CD4-positive, alpha-beta memory T cell (primary cell): ENCODE data around the gene IPO9. TPM values are rescaled to one million over a fixed set of nuclear protein-coding genes. Genes with fewer than 3 reads are reported as not detected.

Experiments used
- CTCF ChIA-PET: fragments of 350-600 bp; sonication (Branson Sonifier 250); formaldehyde crosslinking; loops from one replicate; lab custom pipeline; 2021; ENCODE audit warnings: inconsistent platforms; ENCODE audit not compliant: partially characterized antibody; lab: Charles Lee
- POLR2A ChIA-PET: fragments of 350-600 bp; sonication (Branson Sonifier 250); formaldehyde crosslinking; loops from one replicate; lab custom pipeline; 2021; ENCODE audit not compliant: partially characterized antibody; lab: Charles Lee
- DNase-seq, 5 donors: peaks; one replicate each; pipeline versions ENCODE4 v3.0.0 to v3.0.0-alpha.2; 2020 to 2022; ENCODE audit warnings: mixed read lengths in 1 of 5
- H3K27ac ChIP-seq: one replicate; pipeline ENCODE4 v1.7.0; 2013; ENCODE audit warnings: low read depth, low read length
- H3K27me3 ChIP-seq: 2 replicates; pipeline ENCODE4 v1.7.0; 2013; ENCODE audit warnings: mild to moderate bottlenecking, low read length, moderate library complexity; ENCODE audit not compliant: insufficient read depth
- H3K36me3 ChIP-seq: 2 replicates; pipeline ENCODE4 v1.7.0; 2013; ENCODE audit warnings: mild to moderate bottlenecking, low read length, moderate library complexity; ENCODE audit not compliant: insufficient read depth
- H3K4me1 ChIP-seq: 2 replicates; pipeline ENCODE4 v1.7.0; 2013; ENCODE audit warnings: mild to moderate bottlenecking, low read length, moderate library complexity; ENCODE audit not compliant: insufficient read depth
- H3K4me3 ChIP-seq, 2 donors: one replicate each; pipeline ENCODE4 v1.7.0; 2013; ENCODE audit warnings: low read length in 2 of 2, mild to moderate bottlenecking in 1 of 2
- H3K9me3 ChIP-seq, 2 donors: one replicate each; pipeline ENCODE4 v1.7.0; 2013; ENCODE audit warnings: low read length in 2 of 2, control low read depth in 1 of 2; ENCODE audit not compliant: control insufficient read depth in 1 of 2
- H3K27ac Mint-ChIP-seq, 7 donors: one replicate each; pipeline ENCODE4 v1.8.0; 2020 to 2021; ENCODE audit warnings: mixed read lengths in 7 of 7, mild to moderate bottlenecking in 6 of 7, inconsistent platforms in 3 of 7, moderate library complexity in 3 of 7
- H3K27me3 Mint-ChIP-seq, 2 donors: one replicate each; pipeline ENCODE4 v1.8.0; 2020 to 2021; ENCODE audit warnings: mixed read lengths in 2 of 2
- H3K36me3 Mint-ChIP-seq, 2 donors: one replicate each; pipeline ENCODE4 v1.8.0; 2020 to 2021; ENCODE audit warnings: mixed read lengths in 2 of 2, inconsistent platforms in 1 of 2, mild to moderate bottlenecking in 1 of 2
- H3K4me1 Mint-ChIP-seq, 4 donors: one replicate each; pipeline ENCODE4 v1.8.0; 2020 to 2021; ENCODE audit warnings: mixed read lengths in 4 of 4, mild to moderate bottlenecking in 1 of 4
- H3K4me3 Mint-ChIP-seq, 8 donors: one replicate each; pipeline ENCODE4 v1.8.0; 2020 to 2021; ENCODE audit warnings: mixed read lengths in 8 of 8, mild to moderate bottlenecking in 7 of 8, moderate library complexity in 6 of 8, inconsistent platforms in 3 of 8
- H3K9me3 Mint-ChIP-seq, 8 donors: one replicate each; pipeline ENCODE4 v1.8.0; 2020 to 2021; ENCODE audit warnings: mixed read lengths in 8 of 8, mild to moderate bottlenecking in 5 of 8, inconsistent platforms in 3 of 8, moderate library complexity in 1 of 8
- intact Hi-C: fragments of 100-400 bp; cut with micrococcal nuclease; formaldehyde crosslinking; loops from one replicate; pipeline ENCODE4 v1.15.1; 2023
- polyA plus RNA-seq, 2 donors: library from polyadenylated mRNA; unstranded; fragments of 300-500 nt; fragmentation: Illumina TruSeq; gene quantifications; one replicate each; pipeline ENCODE4 v1.2.3, GENCODE V29; 2021
- total RNA-seq, 2 experiments: library from RNA; stranded (reverse); gene quantifications; one replicate each; pipeline ENCODE4 v1.2.3, GENCODE V29; 2021

Gene IPO9
- total and polyA plus RNA-seq, 4 experiments from 2014 or later: 13.1 to 42.7 (median 30.7) TPM

DNA sequence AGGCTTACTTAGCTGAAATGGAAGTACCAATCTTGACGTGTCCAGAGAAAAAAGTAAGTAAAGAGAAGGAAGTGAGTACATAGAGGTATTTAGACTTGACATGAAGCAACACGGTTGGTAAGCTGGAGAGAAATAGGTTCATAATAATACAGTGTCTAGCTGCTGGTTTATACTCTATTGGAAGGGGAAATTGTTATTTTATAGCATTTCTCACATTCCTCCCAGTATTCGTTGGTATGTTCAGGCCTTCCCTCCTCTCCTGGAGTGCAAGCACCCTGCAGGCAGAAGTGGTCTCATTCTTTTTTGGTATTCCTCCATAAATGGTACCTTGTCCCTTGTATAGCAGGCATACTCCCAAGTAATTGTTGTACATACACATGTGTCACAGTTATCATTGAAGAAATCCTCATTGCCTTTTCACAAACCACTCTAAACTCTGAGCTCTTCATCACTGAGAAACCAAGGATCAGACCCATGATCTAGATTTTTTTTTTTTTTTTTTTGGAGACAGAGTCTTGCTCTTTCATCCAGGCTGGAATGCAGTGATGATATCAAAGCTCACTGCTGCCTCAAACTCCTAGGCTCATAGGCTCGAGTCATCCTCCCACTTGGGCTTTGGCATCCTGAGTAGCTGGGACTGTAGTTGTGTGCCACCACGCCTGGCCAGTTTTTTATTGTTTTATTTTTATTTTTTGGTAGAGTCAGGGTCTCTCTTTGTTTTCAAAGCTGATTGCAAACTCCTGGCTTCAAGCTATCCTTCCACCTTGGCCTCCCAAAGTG, 9.8 kb upstream of the IPO9 start:
- Histone ChIP-seq H3K4me3 (no peak overlapping the region), H3K9me3 (no peaks in the 10 kb centered on the region), H3K27ac (no peak overlapping the region), H3K27me3 (no peaks in the 10 kb centered on the region), H3K36me3 (no peaks in the 10 kb centered on the region), H3K4me1 (no peaks in the 10 kb centered on the region)
- ChIA-PET CTCF (interaction anchor here (0.7 to 1.3 kb wide), 3 partner anchors 10 to 337 kb away, joined by 3 to 4 read pairs (median 3); partner anchors contain the start of gene IPO9), POLR2A (interaction anchor here (0.7 kb wide), 1 partner anchor 22 kb away, joined by 3 read pairs; no protein-coding TSS in a partner anchor)
- Mint-ChIP-seq H3K4me1 (no peaks in the 10 kb centered on the region), H3K27me3 (no peaks in the 10 kb centered on the region), H3K27ac (no peak overlapping the region), H3K9me3 (no peaks in the 10 kb centered on the region), H3K4me3 (no peak overlapping the region), H3K36me3 (peaks cover 13 to 26% of the 10 kb centered on the region in 2 donors)
- no peak for DNase-seq
- intact Hi-C loops: no loop called here

DNA sequence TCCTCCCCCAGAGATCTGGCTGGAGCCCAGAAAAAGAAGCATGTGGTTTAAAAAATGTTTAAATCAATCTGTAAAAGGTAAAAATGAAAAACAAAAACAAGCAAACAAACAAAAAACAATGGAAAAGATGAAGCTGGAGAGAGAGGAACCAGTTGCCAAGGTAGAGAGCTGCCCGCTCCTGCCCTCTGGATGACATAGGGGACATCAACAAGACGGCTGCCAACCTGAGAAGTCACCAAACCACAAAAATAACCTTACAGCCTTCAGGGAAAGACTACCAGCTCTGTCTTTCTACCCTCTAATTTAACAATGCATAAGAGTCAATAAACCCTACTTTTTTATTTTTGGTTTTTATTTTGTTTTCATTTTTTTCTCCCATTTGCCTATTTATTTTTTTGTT, 8.5 kb upstream of the IPO9 start:
- intact Hi-C loops: no loop called here
- CTCF ChIA-PET: interaction anchor here (1.2 kb wide), 1 partner anchor 9 kb away, joined by 4 read pairs; the partner anchor contains the start of gene IPO9

DNA sequence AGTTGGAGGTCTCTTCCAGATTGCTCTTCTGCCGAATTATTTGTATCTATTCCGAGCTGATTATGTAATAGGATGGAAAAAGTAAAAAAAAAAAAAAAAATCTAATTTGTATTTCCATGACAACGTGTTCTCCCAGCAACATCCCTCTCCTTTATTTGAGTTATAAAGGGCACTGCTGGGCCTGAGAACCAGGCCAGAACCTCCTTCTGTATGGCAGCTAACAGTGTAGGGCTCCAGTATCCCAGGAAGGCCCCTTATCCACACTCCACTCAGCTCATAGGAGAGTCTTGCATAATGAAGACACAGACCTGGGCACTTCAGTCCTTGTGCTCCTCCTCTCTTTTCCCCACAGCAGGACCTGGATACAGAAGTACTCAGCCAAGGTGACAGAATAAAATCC, 3.7 kb upstream of the IPO9 start:
- Histone ChIP-seq H3K4me3 (no peak overlapping the region), H3K9me3 (no peaks in the 10 kb centered on the region), H3K27me3 (no peaks in the 10 kb centered on the region), H3K27ac (no peak overlapping the region), H3K36me3 (no peaks in the 10 kb centered on the region), H3K4me1 (peaks cover 17% of the 10 kb centered on the region)
- intact Hi-C loops: loop anchor here (5.0 kb wide), 1 partner anchor 132 kb away; the partner anchor contains the start of gene TIMM17A
- Mint-ChIP-seq H3K4me3 (no peak overlapping the region), H3K27me3 (no peaks in the 10 kb centered on the region), H3K36me3 (peaks cover 9 to 13% of the 10 kb centered on the region in 2 donors), H3K4me1 (peaks cover 8 to 19% (median 15%) of the 10 kb centered on the region in 4 donors), H3K27ac (no peak overlapping the region), H3K9me3 (no peaks in the 10 kb centered on the region)
- ChIA-PET CTCF (no interaction called here), POLR2A (no interaction called here)
- no peak for DNase-seq

More for the DNA sequence above, 8.5 kb upstream of the IPO9 start:
- peak overlapping the region in 1 of 7 donors; percentile 49 for H3K27ac Mint-ChIP-seq
- no peaks in the 10 kb centered on the region for H3K4me1 Mint-ChIP-seq
- Histone ChIP-seq H3K9me3 (no peaks in the 10 kb centered on the region), H3K4me1 (no peaks in the 10 kb centered on the region), H3K4me3 (no peak overlapping the region), H3K27ac (no peak overlapping the region), H3K36me3 (no peaks in the 10 kb centered on the region), H3K27me3 (no peaks in the 10 kb centered on the region)
- peaks cover 13 to 26% of the 10 kb centered on the region in 2 donors for H3K36me3 Mint-ChIP-seq
- no peaks in the 10 kb centered on the region for H3K27me3 Mint-ChIP-seq
- DNase-seq: no peak
- no peak overlapping the region for H3K4me3 Mint-ChIP-seq
- POLR2A ChIA-PET: no interaction called here
- H3K9me3 Mint-ChIP-seq: no peaks in the 10 kb centered on the region

DNA sequence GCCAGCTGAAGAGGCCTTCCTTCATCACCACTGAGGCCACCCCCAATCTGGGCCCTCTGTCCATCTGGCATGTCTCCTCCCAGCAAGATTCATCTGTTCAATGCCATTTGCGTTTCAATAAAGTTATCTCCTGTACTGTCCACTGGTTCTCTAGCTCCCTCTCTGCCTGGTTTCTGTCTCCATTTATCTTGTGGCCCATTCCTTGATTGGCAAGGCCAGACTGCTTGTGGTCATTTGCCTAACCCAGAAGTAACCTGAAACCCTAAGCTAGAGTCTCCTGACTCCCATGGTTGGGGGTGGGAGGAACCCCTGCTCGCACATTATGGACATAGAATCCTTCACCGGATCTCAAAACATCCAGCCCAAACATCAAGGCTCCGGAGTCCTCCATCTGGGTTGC, 2.1 kb upstream of the IPO9 start:
- DNase-seq: no peak
- H3K4me1 ChIP-seq: peaks cover 33% of the 10 kb centered on the region
- H3K27me3 ChIP-seq: no peaks in the 10 kb centered on the region
- H3K4me3 ChIP-seq: no peak overlapping the region
- ChIA-PET POLR2A (no interaction called here), CTCF (interaction anchor here (0.9 kb wide), 1 partner anchor 10 kb away, joined by 5 read pairs; no protein-coding TSS in a partner anchor)
- no peaks in the 10 kb centered on the region for H3K36me3 ChIP-seq
- H3K27ac ChIP-seq: no peak overlapping the region
- Mint-ChIP-seq H3K36me3 (peaks cover 0 to 11% of the 10 kb centered on the region in 2 donors), H3K4me1 (peaks cover 22 to 34% (median 30%) of the 10 kb centered on the region in 4 donors), H3K4me3 (no peak overlapping the region), H3K9me3 (no peaks in the 10 kb centered on the region), H3K27me3 (no peaks in the 10 kb centered on the region), H3K27ac (no peak overlapping the region)
- intact Hi-C loops: loop anchor here (5.0 kb wide), 1 partner anchor 130 kb away; the partner anchor contains the start of gene TIMM17A
- no peaks in the 10 kb centered on the region for H3K9me3 ChIP-seq

DNA sequence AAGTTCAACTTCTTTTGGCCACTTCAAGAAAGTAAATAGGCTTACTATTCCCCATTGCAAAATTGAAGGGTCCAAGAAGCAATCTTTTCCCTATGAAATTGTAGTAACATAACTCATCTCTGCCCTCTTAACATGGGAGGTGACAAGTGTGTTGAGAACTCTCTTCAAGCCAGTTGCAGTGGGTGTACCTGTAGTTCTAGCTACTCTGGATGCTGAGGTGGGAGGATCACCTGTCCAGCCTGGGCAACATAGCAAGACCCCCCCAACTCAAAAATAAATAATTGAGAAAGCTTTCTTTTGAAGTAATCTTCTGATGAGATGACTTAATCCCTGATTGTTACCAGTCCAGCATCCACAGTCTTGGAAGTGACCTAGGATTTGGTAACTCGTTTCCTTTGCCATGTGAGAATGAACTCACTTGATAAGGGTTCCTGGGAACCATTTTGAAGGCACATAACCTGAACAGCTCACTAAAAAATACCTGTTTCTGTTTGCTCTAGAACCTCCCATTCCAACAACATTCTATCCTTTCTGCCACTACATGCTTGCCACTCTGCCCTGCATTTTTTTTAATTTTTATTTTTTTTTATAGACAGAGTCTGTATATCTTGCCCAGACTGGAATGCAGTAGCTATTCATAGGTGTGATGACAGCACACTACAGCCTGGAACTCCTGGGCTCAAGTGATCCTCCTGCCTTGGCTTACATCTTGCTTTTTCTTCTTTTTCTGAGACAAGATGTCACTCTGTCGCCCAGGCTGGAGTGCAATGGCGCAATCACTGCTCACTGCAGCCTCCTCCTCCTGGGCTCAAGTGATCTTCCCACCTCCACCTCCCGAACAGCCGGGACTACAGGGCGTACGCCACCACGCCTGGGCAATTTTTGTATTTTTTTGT, 1.4 kb upstream of the IPO9 start:
- Histone ChIP-seq H3K27me3 (no peaks in the 10 kb centered on the region), H3K4me1 (peaks cover 38% of the 10 kb centered on the region), H3K36me3 (no peaks in the 10 kb centered on the region), H3K27ac (no peak overlapping the region), H3K4me3 (no peak overlapping the region), H3K9me3 (no peaks in the 10 kb centered on the region)
- Mint-ChIP-seq H3K4me3 (peak overlapping the region in 1 of 8 donors; percentile 71), H3K36me3 (peaks cover 0 to 11% of the 10 kb centered on the region in 2 donors), H3K9me3 (no peaks in the 10 kb centered on the region), H3K4me1 (peaks cover 24 to 41% (median 34%) of the 10 kb centered on the region in 4 donors), H3K27me3 (no peaks in the 10 kb centered on the region), H3K27ac (peak overlapping the region in 3 of 7 donors; percentile 4 to 82 (median 37))
- ChIA-PET POLR2A (no interaction called here), CTCF (interaction anchor here (0.8 to 2.8 kb wide), 6 partner anchors 9 to 135 kb away, joined by 3 to 16 read pairs (median 4); no protein-coding TSS in a partner anchor)
- DNase-seq: no peak
- intact Hi-C loops: loop anchor here (5.0 kb wide), 1 partner anchor 130 kb away; the partner anchor contains the start of gene TIMM17A

DNA sequence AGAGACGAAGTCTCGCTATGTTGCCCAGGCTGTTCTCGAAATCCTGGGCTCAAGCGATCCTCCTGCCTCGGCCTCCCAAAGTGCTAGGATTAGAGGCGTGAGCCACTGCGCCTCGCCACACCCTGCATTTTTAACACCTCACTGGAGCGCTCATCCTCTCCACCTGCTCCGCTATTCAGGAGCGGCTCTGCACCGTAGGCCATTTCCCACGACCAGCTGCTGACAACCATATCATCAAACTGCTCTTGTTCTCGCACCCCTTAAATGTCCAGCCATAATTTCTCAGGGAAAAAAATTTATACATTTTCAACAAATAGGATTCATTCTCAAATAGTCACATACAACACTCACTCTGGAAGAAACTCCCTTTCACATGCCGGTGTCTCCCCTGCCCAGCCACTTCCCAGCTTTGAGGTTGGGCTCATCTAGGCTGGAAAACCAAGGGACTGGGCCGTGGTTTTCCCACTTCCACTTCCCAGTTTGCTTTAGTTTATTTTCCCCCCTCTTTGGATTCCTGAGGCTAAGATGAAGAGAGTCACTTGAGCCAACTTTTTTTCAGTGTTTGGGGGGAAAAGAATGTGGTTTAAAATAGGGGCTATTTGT, 639 bp upstream of the IPO9 start:
- Histone ChIP-seq H3K27ac (no peak overlapping the region), H3K9me3 (no peaks in the 10 kb centered on the region), H3K4me1 (peaks cover 41% of the 10 kb centered on the region), H3K27me3 (no peaks in the 10 kb centered on the region), H3K36me3 (no peaks in the 10 kb centered on the region), H3K4me3 (no peak overlapping the region)
- no peak for DNase-seq
- ChIA-PET CTCF (interaction anchor here (1.0 to 2.8 kb wide), 7 partner anchors 9 to 134 kb away, joined by 3 to 16 read pairs (median 3); no protein-coding TSS in a partner anchor), POLR2A (no interaction called here)
- Mint-ChIP-seq H3K27me3 (no peaks in the 10 kb centered on the region), H3K4me1 (peaks cover 29 to 45% (median 37%) of the 10 kb centered on the region in 4 donors), H3K36me3 (peaks cover 0 to 11% of the 10 kb centered on the region in 2 donors), H3K4me3 (peak overlapping the region in 5 of 8 donors; percentile 22 to 97 (median 93)), H3K9me3 (no peaks in the 10 kb centered on the region), H3K27ac (peak overlapping the region in 5 of 7 donors; percentile 82 to 99 (median 93))
- intact Hi-C loops: loop anchor here (5.0 kb wide), 1 partner anchor 129 kb away; the partner anchor contains the start of gene TIMM17A
